MV-4-11 (cell line): ENCODE results near the gene ESF1.

Experiments used
- DNase-seq: peaks from one replicate; lab custom pipeline; 2025; lab: John Stamatoyannopoulos, UW

The ESF1 gene

GRCh38 chr20:13784893-13785715 is at the start of gene ESF1, which contains the start of gene NDUFAF5:
ESF1 (minus strand) TSS chr20:13784919; CDS start chr20:13783140, 1,779 bp downstream.
NDUFAF5 (plus strand) TSS chr20:13785028; CDS start chr20:13785069, 41 bp downstream.
- peak; percentile 95 for DNase-seq

- DNase-seq = no peak
Observed at GRCh38 chr20:13831476-13831875, 46.8 kb upstream of the ESF1 start.

GRCh38 chr20:13825465-13825864 is 40.7 kb upstream of the ESF1 start:
- DNase-seq = no peak

GRCh38 chr20:13824459-13824858 is 39.7 kb upstream of the ESF1 start:
- DNase-seq = no peak

GRCh38 chr20:13822459-13822858 is 37.7 kb upstream of the ESF1 start:
- DNase-seq = no peak

- peak; percentile 66 for DNase-seq
Observed at GRCh38 chr20:13821876-13822275, 37.2 kb upstream of the ESF1 start.

- DNase-seq = peak; percentile 30
Observed at GRCh38 chr20:13819885-13820645, 35.3 kb upstream of the ESF1 start.

GRCh38 chr20:13817342-13817741 is 32.6 kb upstream of the ESF1 start:
- no peak for DNase-seq

- DNase-seq = no peak
Observed at GRCh38 chr20:13816757-13817156, 32.0 kb upstream of the ESF1 start.

GRCh38 chr20:13814672-13815071 is 30.0 kb upstream of the ESF1 start:
- no peak for DNase-seq

GRCh38 chr20:13813910-13814309 is 29.2 kb upstream of the ESF1 start:
- no peak for DNase-seq

GRCh38 chr20:13810446-13810845 is 25.7 kb upstream of the ESF1 start:
- DNase-seq = no peak

GRCh38 chr20:13809855-13810254 is 25.1 kb upstream of the ESF1 start:
- DNase-seq = no peak

GRCh38 chr20:13809373-13809772 is 24.7 kb upstream of the ESF1 start:
- DNase-seq = no peak

GRCh38 chr20:13800728-13801134 is 16.0 kb upstream of the ESF1 start:
- peak; percentile 29 for DNase-seq

GRCh38 chr20:13799974-13800373 is 15.3 kb upstream of the ESF1 start:
- DNase-seq = no peak

GRCh38 chr20:13799040-13799439 is 14.3 kb upstream of the ESF1 start:
- no peak for DNase-seq

- no peak for DNase-seq
Observed at GRCh38 chr20:13794667-13795066, 9.9 kb upstream of the ESF1 start.

- DNase-seq = no peak
Observed at GRCh38 chr20:13793001-13793400, 8.3 kb upstream of the ESF1 start.

- DNase-seq = no peak
Observed at GRCh38 chr20:13791540-13792459, 7.1 kb upstream of the ESF1 start.

GRCh38 chr20:13790708-13791107 is 6.0 kb upstream of the ESF1 start:
- DNase-seq = no peak
